Measurements from ENCODE around the gene RECQL5.

The RECQL5 gene

DNA sequence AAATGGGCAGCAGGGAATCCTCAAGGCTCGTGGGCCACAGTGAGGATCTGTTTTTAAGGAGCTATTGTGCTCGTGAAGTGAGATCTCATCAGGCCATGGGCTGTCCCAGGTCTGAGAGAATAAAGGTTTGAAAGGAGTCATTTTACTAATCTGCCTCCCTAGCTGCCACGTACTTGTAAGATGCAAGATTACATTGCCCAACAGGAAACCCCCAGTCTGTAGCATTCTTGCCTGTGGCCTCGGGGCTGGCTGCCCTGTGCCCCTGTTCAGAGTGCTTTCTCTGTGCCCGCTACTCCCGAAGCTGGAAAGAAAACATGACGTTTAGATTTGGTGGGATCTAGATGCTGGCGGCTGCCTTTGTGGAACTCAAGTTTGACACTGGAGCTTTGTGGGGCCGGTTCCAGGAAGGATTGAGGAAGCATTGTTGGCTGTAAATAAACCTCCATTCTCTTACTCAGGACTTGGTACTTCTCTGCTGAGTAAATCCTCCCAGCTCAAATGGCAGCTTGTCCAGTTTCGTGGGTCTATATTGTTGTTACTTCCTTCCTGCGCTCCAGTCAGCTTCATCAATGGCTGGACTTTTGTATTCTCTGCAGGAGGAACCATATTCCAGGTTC, 21.4 kb upstream of the RECQL5 start:
- DNase-seq (ENCODE audit: low read depth, low spot score), result no peak

DNA sequence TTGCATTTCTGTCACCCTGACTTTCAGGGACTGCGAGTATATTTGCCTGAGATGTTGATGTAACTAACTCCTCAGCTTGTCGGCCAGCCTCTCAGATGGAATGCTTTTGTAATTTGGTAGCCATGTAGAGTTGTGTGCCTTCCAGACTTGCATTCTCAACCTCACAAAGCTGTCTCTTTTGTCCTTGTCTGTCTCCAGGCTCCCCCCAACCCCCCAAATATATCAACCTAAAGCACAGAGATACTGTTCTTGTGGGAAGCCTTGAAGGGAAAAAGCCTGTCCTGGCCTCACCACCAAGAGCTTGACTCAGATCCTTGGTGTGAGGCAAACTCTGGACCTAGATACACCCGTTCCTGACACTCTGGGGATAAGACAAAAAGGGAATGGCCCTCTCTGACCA, 18.5 kb upstream of the RECQL5 start:
- no peak for DNase-seq (ENCODE audit: low read depth, low spot score)

DNA sequence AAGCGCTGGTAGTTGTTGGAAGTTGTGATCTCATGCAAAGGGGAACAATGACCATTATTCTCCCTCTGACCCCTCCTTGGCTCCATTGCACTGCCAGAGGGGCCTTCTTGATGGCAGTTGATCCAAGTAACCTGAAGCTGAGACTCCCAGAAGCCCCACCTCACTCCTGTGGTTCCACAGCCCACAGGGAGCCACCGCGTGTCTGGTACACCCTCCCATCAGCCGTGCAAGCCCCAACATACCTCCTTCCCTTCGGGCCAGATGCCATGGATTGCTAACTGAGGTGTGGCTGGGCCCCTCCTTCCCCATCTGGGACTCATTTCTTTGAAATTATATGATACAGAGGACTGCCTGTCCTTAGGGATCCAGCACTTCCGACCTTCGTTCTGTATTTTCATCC, 18.0 kb upstream of the RECQL5 start:
- no peak for DNase-seq (ENCODE audit: low read depth, low spot score)

- DNase-seq (ENCODE audit: low read depth, low spot score), result no peak
These were observed 17.3 kb upstream of the RECQL5 start for GRCh38 chr17:75684249-75684648.

- no peak for DNase-seq (ENCODE audit: low read depth, low spot score)
These were observed 16.6 kb upstream of the RECQL5 start for GRCh38 chr17:75683583-75683982.

DNA sequence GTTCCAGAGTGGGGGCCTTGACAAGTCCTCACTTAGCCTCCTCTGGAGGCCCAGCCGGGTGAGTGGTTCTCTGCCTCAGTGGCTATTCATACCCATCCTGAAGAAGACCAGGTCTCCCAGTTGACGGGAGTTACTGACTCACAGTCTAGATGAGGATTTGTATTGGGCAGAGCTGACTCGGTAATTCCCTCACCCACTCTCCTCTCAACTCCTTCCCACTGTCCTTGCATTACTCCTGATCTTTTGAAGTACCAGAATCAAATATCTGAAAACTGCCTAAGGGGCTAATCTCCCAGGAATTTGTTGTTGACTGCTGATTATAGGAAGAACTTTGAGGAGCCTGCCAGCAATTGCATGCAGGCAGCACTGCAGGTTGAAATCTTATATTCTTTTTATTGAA, 14.3 kb upstream of the RECQL5 start:
- no peak for DNase-seq (ENCODE audit: low read depth, low spot score)

GRCh38 chr17:75680431-75680830, 13.5 kb upstream of the RECQL5 start:
- no peak for DNase-seq (ENCODE audit: low read depth, low spot score)

DNA sequence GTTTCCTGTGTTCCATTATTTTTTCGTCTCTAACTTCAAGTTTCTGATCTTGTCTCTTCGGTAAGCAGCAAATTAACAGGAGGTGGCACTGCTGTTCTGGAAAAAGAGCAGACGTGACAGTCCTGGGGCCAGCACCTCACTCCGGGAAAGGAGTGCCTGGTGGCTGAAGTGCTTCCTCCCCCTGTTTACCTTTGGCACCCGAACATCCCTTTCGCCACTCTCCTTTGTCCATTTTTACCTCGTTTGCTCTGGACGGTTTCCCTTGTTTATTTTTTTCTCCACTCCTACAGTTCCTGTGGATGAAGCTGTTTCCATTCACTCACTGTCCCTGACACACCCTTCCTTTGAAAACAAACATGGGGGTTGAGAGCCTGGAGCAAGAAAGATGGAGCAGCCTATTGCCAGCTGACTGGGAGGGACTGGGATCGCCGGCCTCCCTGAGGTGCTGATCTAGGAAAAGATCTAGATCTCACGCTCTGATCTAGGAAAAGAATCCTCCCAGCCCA, 12.8 kb upstream of the RECQL5 start:
- no peak for DNase-seq (ENCODE audit: low read depth, low spot score)

GRCh38 chr17:75676461-75676860, 9.5 kb upstream of the RECQL5 start:
- DNase-seq (ENCODE audit: low read depth, low spot score), result no peak

GRCh38 chr17:75673487-75673886, 6.5 kb upstream of the RECQL5 start:
- DNase-seq (ENCODE audit: low read depth, low spot score), result no peak

GRCh38 chr17:75672011-75672410, 5.1 kb upstream of the RECQL5 start:
- no peak for DNase-seq (ENCODE audit: low read depth, low spot score)

GRCh38 chr17:75670868-75671267, 3.9 kb upstream of the RECQL5 start:
- no peak for DNase-seq (ENCODE audit: low read depth, low spot score)

DNA sequence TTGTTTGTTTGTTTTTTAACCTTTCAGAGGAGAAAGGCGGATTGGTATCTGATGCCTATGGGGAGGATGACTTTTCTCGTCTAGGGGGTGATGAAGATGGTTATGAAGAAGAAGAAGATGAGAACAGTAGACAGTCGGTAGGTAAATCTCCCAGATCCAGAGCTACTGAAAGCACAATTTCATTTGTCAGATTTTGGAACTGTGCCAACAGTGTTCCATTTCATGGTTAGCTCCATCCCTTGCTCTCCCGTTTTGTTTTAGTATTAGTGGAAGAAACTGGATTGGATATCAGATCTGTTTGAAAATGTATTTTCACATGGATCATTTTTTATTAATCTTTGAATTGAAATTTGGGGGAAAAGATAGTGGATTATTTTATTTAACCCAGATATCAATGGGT, 1.5 kb upstream of the RECQL5 start:
- no peak for DNase-seq (ENCODE audit: low read depth, low spot score)

DNA sequence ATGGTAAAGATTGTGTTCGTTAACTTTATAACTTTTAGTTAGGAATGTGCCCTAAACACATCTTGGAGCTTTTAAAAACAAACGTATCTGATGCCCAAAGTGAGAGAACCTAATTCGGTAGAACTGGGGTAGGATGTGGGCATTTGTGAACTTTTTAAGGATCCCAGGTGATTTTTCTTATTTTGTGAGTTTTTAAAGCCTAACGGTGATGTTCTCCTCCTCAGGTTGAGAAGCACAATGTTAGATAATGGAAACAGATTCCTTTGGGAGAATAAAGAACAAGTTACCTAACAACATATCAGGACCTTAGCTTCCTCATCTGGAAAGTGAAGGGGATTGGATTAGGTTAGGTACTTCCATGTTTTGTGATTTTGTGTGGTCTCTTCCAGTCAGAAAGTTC, 871 bp upstream of the RECQL5 start:
- DNase-seq (ENCODE audit: low read depth, low spot score), result no peak

DNA sequence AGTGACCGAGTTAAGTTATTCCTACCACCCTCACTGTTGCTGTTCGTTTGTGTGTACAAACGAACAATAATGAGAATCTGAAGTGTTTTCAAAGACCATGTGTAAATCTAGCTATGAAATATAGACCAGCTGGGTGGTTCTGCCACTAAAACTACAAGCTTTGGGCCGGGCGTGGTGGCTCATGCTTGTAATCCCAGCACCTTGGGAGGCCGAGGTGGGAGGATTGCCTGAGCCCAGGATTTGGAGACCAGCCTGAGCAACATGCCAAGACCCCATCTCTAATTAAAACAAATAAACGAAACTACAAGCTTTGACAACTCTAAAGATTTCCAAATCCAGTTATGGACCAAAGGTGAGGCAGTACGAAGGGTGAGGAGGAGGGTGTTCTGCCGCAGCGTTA, 973 bp downstream of the RECQL5 start:
- DNase-seq (ENCODE audit: low read depth, low spot score), result no peak

DNA sequence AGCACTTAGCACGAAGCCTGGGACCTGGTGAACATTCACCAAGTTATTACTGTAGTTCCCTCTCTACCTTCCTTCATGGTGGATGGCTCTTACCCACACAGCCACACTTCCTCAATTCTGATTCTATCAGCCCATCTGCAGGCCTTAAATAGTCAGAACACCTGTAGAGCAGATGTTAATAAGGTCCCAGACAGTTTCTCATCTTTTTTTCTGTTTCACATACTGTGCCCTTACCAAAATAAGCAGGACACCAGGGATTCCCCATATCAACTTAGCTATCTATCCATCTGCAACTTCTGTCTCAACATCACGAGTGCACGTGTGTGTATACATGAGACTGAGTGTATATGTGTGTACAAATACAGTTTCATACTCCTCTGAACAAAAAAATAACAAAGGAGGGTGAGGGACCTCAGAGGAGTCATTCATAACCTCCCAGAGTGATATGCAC, 2.8 kb downstream of the RECQL5 start:
- no peak for DNase-seq (ENCODE audit: low read depth, low spot score)

DNA sequence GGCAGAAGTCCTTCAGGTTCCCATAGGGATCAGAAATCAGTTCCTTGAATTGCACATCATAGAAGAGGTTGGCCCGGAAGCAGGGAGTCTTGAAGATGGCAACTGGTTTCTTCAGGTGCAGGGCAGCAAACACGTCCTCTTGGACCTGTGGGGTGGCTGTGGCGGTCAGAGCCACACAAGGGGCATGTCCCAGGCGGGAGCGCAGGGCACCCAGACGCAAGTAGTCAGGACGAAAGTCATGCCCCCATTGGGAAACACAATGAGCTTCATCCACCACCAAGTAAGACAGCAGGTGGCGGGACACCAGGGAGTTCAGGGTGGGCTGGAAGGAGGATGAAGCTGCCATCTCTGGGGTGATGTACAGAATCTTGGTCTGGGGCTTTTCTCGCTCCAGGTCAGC, 4.4 kb downstream of the RECQL5 start:
- no peak for DNase-seq (ENCODE audit: low read depth, low spot score)

DNA sequence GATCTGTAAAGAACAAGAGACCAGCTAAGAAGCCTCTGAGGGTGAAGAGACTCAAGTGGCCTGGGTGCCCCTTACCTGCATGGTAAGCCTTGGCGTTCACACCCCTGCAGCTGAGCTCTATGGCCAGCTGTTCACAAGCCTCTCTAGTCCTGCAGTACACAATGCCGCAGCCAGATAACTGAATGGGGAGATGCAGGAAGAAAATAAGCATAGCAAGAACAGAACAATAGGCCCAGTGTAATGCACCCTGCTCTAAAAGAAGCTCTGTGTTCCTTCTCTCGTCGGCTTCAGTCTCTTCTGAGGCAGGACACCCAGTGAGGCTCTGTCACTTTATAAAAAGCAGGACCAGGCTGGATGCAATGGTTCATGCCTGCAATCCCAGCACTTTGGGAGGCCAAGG, 5.4 kb downstream of the RECQL5 start:
- no peak for DNase-seq (ENCODE audit: low read depth, low spot score)

GRCh38 chr17:75658237-75658636, 8.7 kb downstream of the RECQL5 start:
- DNase-seq (ENCODE audit: low read depth, low spot score), result no peak

DNA sequence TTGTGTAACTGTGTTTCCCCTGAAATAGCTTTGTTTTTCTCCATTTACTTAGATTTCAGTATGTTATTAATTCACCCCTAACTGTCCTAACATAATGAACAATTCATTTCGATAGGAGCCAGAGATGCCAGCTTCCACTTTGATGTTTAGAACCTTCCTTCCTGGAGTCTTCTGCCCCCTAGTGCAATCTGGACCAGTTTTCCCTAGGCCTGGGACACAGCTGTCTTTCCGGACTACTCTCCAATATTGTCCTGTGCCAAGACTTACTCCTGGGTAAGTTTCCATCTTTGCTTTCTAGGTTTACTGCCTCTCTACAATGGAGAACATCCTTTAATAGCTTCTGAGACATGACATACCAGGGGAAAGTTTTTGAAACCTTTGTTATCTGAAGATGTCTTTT, 12.8 kb downstream of the RECQL5 start:
- DNase-seq (ENCODE audit: low read depth, low spot score), result no peak

DNA sequence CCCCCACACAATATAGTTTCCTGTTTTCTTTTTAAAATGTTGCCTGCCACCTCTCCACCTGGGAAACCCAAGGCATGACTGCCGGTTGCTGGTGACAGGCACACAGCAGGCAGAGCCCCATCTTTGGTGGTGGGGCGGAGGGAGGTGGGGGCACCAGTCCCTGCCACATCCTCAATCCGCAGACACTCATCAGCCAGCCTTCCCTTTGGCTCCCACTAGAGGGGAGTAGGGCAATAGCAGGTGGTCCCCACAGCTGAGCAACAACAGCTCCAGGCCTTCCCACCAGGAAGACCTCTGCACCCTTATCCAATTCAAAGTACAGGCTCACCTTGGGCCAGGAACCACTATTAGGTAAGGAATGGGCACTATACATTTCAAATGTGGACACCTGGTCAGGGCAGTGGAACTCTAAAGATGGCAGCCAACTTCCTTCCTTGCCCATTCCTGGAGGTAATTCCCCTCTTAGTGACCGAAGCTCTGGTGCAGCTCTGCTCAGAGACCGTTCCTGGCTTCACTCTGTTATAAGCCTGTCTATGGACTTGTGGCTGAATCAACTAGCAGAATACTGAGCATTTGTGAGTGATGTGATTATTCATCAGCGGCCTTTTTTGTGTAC, 13.9 kb downstream of the RECQL5 start:
- DNase-seq (ENCODE audit: low read depth, low spot score), result no peak

DNA sequence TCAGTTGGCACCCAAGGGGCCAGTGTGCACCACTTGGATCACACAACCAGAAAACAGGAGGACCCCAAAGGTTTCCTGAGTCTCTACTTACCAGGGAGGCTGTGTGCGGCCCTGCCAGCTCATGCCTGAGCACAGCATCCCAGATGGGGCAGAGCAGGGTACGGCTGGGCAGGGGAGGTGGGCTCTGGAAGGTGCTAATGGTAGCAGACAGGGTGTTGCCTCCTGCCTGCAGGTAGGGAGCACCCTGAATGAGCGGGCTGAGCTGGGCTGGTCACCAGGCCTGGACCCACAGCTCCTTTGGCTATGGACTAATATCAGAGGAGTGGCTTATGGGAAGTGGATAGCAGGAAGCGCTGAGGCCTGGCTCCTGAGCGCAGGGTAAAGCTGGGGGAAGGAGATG, 14.6 kb downstream of the RECQL5 start:
- no peak for DNase-seq (ENCODE audit: low read depth, low spot score)

GRCh38 chr17:75650874-75651273, 16.1 kb downstream of the RECQL5 start:
- DNase-seq (ENCODE audit: low read depth, low spot score), result no peak

- DNase-seq (ENCODE audit: low read depth, low spot score), result no peak
These were observed 17.3 kb downstream of the RECQL5 start for GRCh38 chr17:75649687-75650086.
